ENCODE results near the gene TMEM95.

GRCh38 chr17:7332111-7332510 lies 22.8 kb upstream of the TMEM95 start:
- TF ChIP-seq, protein P1, sequence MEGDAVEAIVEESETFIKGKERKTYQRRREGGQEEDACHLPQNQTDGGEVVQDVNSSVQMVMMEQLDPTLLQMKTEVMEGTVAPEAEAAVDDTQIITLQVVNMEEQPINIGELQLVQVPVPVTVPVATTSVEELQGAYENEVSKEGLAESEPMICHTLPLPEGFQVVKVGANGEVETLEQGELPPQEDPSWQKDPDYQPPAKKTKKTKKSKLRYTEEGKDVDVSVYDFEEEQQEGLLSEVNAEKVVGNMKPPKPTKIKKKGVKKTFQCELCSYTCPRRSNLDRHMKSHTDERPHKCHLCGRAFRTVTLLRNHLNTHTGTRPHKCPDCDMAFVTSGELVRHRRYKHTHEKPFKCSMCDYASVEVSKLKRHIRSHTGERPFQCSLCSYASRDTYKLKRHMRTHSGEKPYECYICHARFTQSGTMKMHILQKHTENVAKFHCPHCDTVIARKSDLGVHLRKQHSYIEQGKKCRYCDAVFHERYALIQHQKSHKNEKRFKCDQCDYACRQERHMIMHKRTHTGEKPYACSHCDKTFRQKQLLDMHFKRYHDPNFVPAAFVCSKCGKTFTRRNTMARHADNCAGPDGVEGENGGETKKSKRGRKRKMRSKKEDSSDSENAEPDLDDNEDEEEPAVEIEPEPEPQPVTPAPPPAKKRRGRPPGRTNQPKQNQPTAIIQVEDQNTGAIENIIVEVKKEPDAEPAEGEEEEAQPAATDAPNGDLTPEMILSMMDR (conservative IDR thresholded peaks at IDR 0.05): no peak
- no peak for TF ChIP-seq EZH2 (IDR thresholded peaks at IDR 0.05; ENCODE audit: low read depth)
